Measurements from ENCODE around the gene CTBP1.

Gene CTBP1

GRCh38 chr4:1249148-1249730 is 309 bp upstream of the CTBP1 start:
- Histone ChIP-seq H3K4me2 (ENCODE audit: low read length) (peak overlapping the region; percentile 77), H3K18ac (ENCODE audit: low read length) (peak overlapping the region; percentile 78), H3K14ac (ENCODE audit: low read length) (peak overlapping the region; percentile 95), H3K4me3 (ENCODE audit: low read depth, low read length) (peak overlapping the region; percentile 77), H3K23ac (ENCODE audit: low read length) (no peak overlapping the region), H3K9me3 (ENCODE audit: insufficient read depth, low read depth, low read length) (peaks cover 28% of the 10 kb centered on the region), H2BK12ac (ENCODE audit: low read length) (no peak overlapping the region), H2BK120ac (ENCODE audit: insufficient read depth, low read length, poor library complexity) (peak overlapping the region; percentile 90), H3K36me3 (ENCODE audit: control insufficient read depth in 1 of 2, insufficient read depth in 2 of 2, low read length in 2 of 2) (peaks cover 11 to 18% of the 10 kb centered on the region in 2 experiments), H2AK5ac (ENCODE audit: low read length) (peak overlapping the region; percentile 72), H3K4me1 (ENCODE audit: control insufficient read depth in 1 of 2, insufficient read depth in 2 of 2, low read length in 2 of 2) (peaks cover 25 to 27% of the 10 kb centered on the region in 2 experiments), H3K27ac (ENCODE audit: low read depth, low read length) (peak overlapping the region; percentile 86), H3K79me1 (ENCODE audit: low read length) (peaks cover 25% of the 10 kb centered on the region), H3K27me3 (ENCODE audit: insufficient read depth, low read length) (no peaks in the 10 kb centered on the region), H2AFZ (ENCODE audit: insufficient read depth, low read length, poor library complexity) (peak overlapping the region; percentile 38), H4K91ac (ENCODE audit: low read depth, low read length) (peak overlapping the region; percentile 98), H4K12ac (ENCODE audit: low read depth, low read length) (peak overlapping the region; percentile 83), H3K4ac (ENCODE audit: low read depth, low read length) (peak overlapping the region; percentile 89), H4K8ac (ENCODE audit: low read depth, low read length) (peak overlapping the region; percentile 94), H3K79me2 (ENCODE audit: control insufficient read depth, insufficient read depth, low read length, poor library complexity) (peaks cover 43% of the 10 kb centered on the region), H2BK5ac (ENCODE audit: low read depth, low read length, poor library complexity) (peak overlapping the region; percentile 92), H3K9ac (ENCODE audit: low read length) (peak overlapping the region; percentile 64)
- WGBS (ENCODE audit: extremely low coverage, insufficient coverage, insufficient read length) = no CpG with 5 or more reads among the region's 86 CpGs
- DNase-seq = peak; percentile 67 to 86

GRCh38 chr4:1247864-1248244 is 1.1 kb downstream of the CTBP1 start:
- Histone ChIP-seq H3K14ac (ENCODE audit: low read length) (peak overlapping the region; percentile 93), H2AFZ (ENCODE audit: insufficient read depth, low read length, poor library complexity) (peak overlapping the region; percentile 40), H2BK120ac (ENCODE audit: insufficient read depth, low read length, poor library complexity) (peak overlapping the region; percentile 83), H4K12ac (ENCODE audit: low read depth, low read length) (peak overlapping the region; percentile 86), H3K9ac (ENCODE audit: low read length) (peak overlapping the region; percentile 98), H3K4me1 (ENCODE audit: control insufficient read depth in 1 of 2, insufficient read depth in 2 of 2, low read length in 2 of 2) (peaks cover 25 to 28% of the 10 kb centered on the region in 2 experiments), H3K23ac (ENCODE audit: low read length) (no peak overlapping the region), H3K4me2 (ENCODE audit: low read length) (peak overlapping the region; percentile 70), H3K4me3 (ENCODE audit: low read depth, low read length) (peak overlapping the region; percentile 92), H4K91ac (ENCODE audit: low read depth, low read length) (peak overlapping the region; percentile 86), H2AK5ac (ENCODE audit: low read length) (peak overlapping the region; percentile 92), H3K4ac (ENCODE audit: low read depth, low read length) (peak overlapping the region; percentile 98), H2BK5ac (ENCODE audit: low read depth, low read length, poor library complexity) (peak overlapping the region; percentile 89), H3K36me3 (ENCODE audit: control insufficient read depth in 1 of 2, insufficient read depth in 2 of 2, low read length in 2 of 2) (peaks cover 14 to 20% of the 10 kb centered on the region in 2 experiments), H3K27me3 (ENCODE audit: insufficient read depth, low read length) (no peaks in the 10 kb centered on the region), H3K27ac (ENCODE audit: low read depth, low read length) (peak overlapping the region; percentile 87), H4K8ac (ENCODE audit: low read depth, low read length) (peak overlapping the region; percentile 87), H2BK12ac (ENCODE audit: low read length) (no peak overlapping the region), H3K79me1 (ENCODE audit: low read length) (peaks cover 25% of the 10 kb centered on the region), H3K9me3 (ENCODE audit: insufficient read depth, low read depth, low read length) (peaks cover 22% of the 10 kb centered on the region), H3K18ac (ENCODE audit: low read length) (peak overlapping the region; percentile 40), H3K79me2 (ENCODE audit: control insufficient read depth, insufficient read depth, low read length, poor library complexity) (peaks cover 56% of the 10 kb centered on the region)
- DNase-seq = peak; percentile 19 to 56
- no CpG with 5 or more reads among the region's 40 CpGs for WGBS (ENCODE audit: extremely low coverage, insufficient coverage, insufficient read length)

GRCh38 chr4:1246901-1247863 is 1.7 kb downstream of the CTBP1 start:
- Histone ChIP-seq H2BK120ac (ENCODE audit: insufficient read depth, low read length, poor library complexity) (peak overlapping the region; percentile 83), H4K8ac (ENCODE audit: low read depth, low read length) (peak overlapping the region; percentile 87), H3K18ac (ENCODE audit: low read length) (peak overlapping the region; percentile 91), H3K79me2 (ENCODE audit: control insufficient read depth, insufficient read depth, low read length, poor library complexity) (peaks cover 62% of the 10 kb centered on the region), H4K91ac (ENCODE audit: low read depth, low read length) (peak overlapping the region; percentile 86), H2BK5ac (ENCODE audit: low read depth, low read length, poor library complexity) (peak overlapping the region; percentile 89), H3K4me1 (ENCODE audit: control insufficient read depth in 1 of 2, insufficient read depth in 2 of 2, low read length in 2 of 2) (peaks cover 25 to 28% of the 10 kb centered on the region in 2 experiments), H4K12ac (ENCODE audit: low read depth, low read length) (peak overlapping the region; percentile 86), H3K9ac (ENCODE audit: low read length) (peak overlapping the region; percentile 98), H3K79me1 (ENCODE audit: low read length) (peaks cover 25% of the 10 kb centered on the region), H3K9me3 (ENCODE audit: insufficient read depth, low read depth, low read length) (peaks cover 22% of the 10 kb centered on the region), H3K27ac (ENCODE audit: low read depth, low read length) (peak overlapping the region; percentile 87), H3K4me2 (ENCODE audit: low read length) (peak overlapping the region; percentile 70), H3K4ac (ENCODE audit: low read depth, low read length) (peak overlapping the region; percentile 98), H3K4me3 (ENCODE audit: low read depth, low read length) (peak overlapping the region; percentile 92), H3K27me3 (ENCODE audit: insufficient read depth, low read length) (no peaks in the 10 kb centered on the region), H3K23ac (ENCODE audit: low read length) (no peak overlapping the region), H2AFZ (ENCODE audit: insufficient read depth, low read length, poor library complexity) (peak overlapping the region; percentile 40), H2AK5ac (ENCODE audit: low read length) (peak overlapping the region; percentile 92), H2BK12ac (ENCODE audit: low read length) (peak overlapping the region; percentile 53), H3K36me3 (ENCODE audit: control insufficient read depth in 1 of 2, insufficient read depth in 2 of 2, low read length in 2 of 2) (peaks cover 14 to 21% of the 10 kb centered on the region in 2 experiments), H3K14ac (ENCODE audit: low read length) (peak overlapping the region; percentile 93)
- DNase-seq = peak in 1 of 2 donors; percentile 32
- no CpG with 5 or more reads among the region's 48 CpGs for WGBS (ENCODE audit: extremely low coverage, insufficient coverage, insufficient read length)

- H2AFZ ChIP-seq (ENCODE audit: insufficient read depth, low read length, poor library complexity) = no peak overlapping the region
- H3K18ac ChIP-seq (ENCODE audit: low read length) = peak overlapping the region; percentile 49
- H3K4ac ChIP-seq (ENCODE audit: low read depth, low read length) = peak overlapping the region; percentile 98
- peak overlapping the region; percentile 32 for H2BK5ac ChIP-seq (ENCODE audit: low read depth, low read length, poor library complexity)
- H3K4me3 ChIP-seq (ENCODE audit: low read depth, low read length) = no peak overlapping the region
- peak overlapping the region; percentile 16 for H3K14ac ChIP-seq (ENCODE audit: low read length)
- peak overlapping the region; percentile 37 for H4K91ac ChIP-seq (ENCODE audit: low read depth, low read length)
- H3K79me1 ChIP-seq (ENCODE audit: low read length) = peaks cover 25% of the 10 kb centered on the region
- peak overlapping the region; percentile 25 for H4K8ac ChIP-seq (ENCODE audit: low read depth, low read length)
- WGBS (ENCODE audit: extremely low coverage, insufficient coverage, insufficient read length) = no CpG with 5 or more reads among the region's 24 CpGs
- H3K9ac ChIP-seq (ENCODE audit: low read length) = no peak overlapping the region
- H2BK120ac ChIP-seq (ENCODE audit: insufficient read depth, low read length, poor library complexity) = no peak overlapping the region
- no peaks in the 10 kb centered on the region for H3K27me3 ChIP-seq (ENCODE audit: insufficient read depth, low read length)
- peaks cover 14 to 28% of the 10 kb centered on the region in 2 experiments for H3K36me3 ChIP-seq (ENCODE audit: control insufficient read depth in 1 of 2, insufficient read depth in 2 of 2, low read length in 2 of 2)
- peak overlapping the region; percentile 47 for H2BK12ac ChIP-seq (ENCODE audit: low read length)
- H4K12ac ChIP-seq (ENCODE audit: low read depth, low read length) = peak overlapping the region; percentile 19
- H3K4me2 ChIP-seq (ENCODE audit: low read length) = peak overlapping the region; percentile 70
- H3K23ac ChIP-seq (ENCODE audit: low read length) = no peak overlapping the region
- H3K27ac ChIP-seq (ENCODE audit: low read depth, low read length) = peak overlapping the region; percentile 87
- peak overlapping the region; percentile 27 for H2AK5ac ChIP-seq (ENCODE audit: low read length)
- peaks cover 16% of the 10 kb centered on the region for H3K9me3 ChIP-seq (ENCODE audit: insufficient read depth, low read depth, low read length)
- DNase-seq = peak; percentile 16 to 34
- H3K79me2 ChIP-seq (ENCODE audit: control insufficient read depth, insufficient read depth, low read length, poor library complexity) = peaks cover 68% of the 10 kb centered on the region
- H3K4me1 ChIP-seq (ENCODE audit: control insufficient read depth in 1 of 2, insufficient read depth in 2 of 2, low read length in 2 of 2) = peaks cover 25 to 28% of the 10 kb centered on the region in 2 experiments
Measured at GRCh38 chr4:1246111-1246881, 2.6 kb downstream of the CTBP1 start.

All from trophoblast cell (in vitro differentiated cells and primary cell).